ENCODE data around the gene FAM210B. TPM values are rescaled to one million over a fixed set of nuclear protein-coding genes. Genes with fewer than 3 reads are reported as not detected.

FAM210B gene
- polyA plus RNA-seq, 1 experiment: 40.7 TPM

GRCh38 chr20:56368351-56369134 is 9.8 kb downstream of the FAM210B start:
- CTCF ChIA-PET: no interaction called here

DNA sequence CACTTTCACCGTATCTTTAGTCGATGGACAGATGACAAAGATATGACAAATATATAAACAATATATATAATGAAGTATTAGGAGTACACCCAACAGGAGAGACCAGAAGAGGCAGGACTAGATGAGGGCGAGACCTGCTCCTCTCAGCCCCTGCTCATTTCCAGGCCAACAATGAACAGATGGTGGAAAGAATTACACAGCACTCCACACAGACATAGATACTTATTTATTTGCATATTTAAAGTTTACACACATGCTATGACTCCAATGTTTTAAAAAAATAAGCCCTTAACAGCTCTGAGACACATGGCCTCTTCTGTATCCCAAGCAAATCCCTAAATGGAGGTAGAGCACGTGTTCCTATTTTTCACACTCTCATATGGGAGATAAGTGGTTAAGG is 10.4 kb downstream of the FAM210B start:
- Histone ChIP-seq H3K36me3 (ENCODE audit: control insufficient read depth, insufficient read depth, low read length) (peaks cover 4% of the 10 kb centered on the region), H3K4me3 (ENCODE audit: low read depth, low read length) (no peak overlapping the region), H3K27me3 (ENCODE audit: control insufficient read depth, insufficient read depth, low read length) (no peaks in the 10 kb centered on the region)
- ChIA-PET CTCF (no interaction called here), POLR2A (no interaction called here)
- TF ChIP-seq CTCF (IDR thresholded peaks at IDR 0.05; ENCODE audit: insufficient read depth, low read depth, low read length): no peak
- DNase-seq (ENCODE audit: low read depth): no peak

More at GRCh38 chr20:56368351-56369134, 9.8 kb downstream of the FAM210B start:
- POLR2A ChIA-PET: interaction anchor here (0.6 kb wide), 1 partner anchor 8 kb away, joined by 3 read pairs; no protein-coding TSS in a partner anchor
- H3K4me3 ChIP-seq (ENCODE audit: low read depth, low read length): no peak overlapping the region
- H3K27me3 ChIP-seq (ENCODE audit: control insufficient read depth, insufficient read depth, low read length): no peaks in the 10 kb centered on the region
- DNase-seq (ENCODE audit: low read depth): no peak
- TF ChIP-seq CTCF (IDR thresholded peaks at IDR 0.05; ENCODE audit: insufficient read depth, low read depth, low read length): no peak
- peaks cover 4% of the 10 kb centered on the region for H3K36me3 ChIP-seq (ENCODE audit: control insufficient read depth, insufficient read depth, low read length)

DNA sequence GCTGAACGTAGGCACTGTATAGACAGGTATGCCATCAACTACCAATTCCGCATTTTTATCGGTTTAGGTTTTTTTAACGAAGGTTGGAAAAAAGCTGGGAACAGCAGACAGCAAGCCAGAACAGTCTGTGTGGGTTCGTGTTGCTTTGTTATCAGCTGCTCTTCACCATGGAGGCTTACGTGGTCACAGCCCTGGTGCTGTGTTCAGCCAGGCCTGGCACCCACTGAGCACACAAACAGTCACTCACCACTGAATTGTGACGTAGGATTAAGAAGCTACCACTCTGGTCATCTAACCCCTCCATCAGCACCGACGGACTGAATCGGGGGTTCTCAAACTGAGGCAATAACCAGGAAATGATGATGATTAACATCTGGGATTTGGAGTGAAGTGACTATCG is 13.2 kb downstream of the FAM210B start:
- H3K4me3 ChIP-seq (ENCODE audit: low read depth, low read length): no peak overlapping the region
- no peaks in the 10 kb centered on the region for H3K27me3 ChIP-seq (ENCODE audit: control insufficient read depth, insufficient read depth, low read length)
- ChIA-PET POLR2A (interaction anchor here (0.6 kb wide), 1 partner anchor 10 kb away, joined by 6 read pairs; no protein-coding TSS in a partner anchor), CTCF (interaction anchor here (1.2 to 1.5 kb wide), 2 partner anchors 13 to 28 kb away, joined by 3 read pairs; partner anchors contain the start of gene FAM210B)
- DNase-seq (ENCODE audit: low read depth): no peak
- H3K36me3 ChIP-seq (ENCODE audit: control insufficient read depth, insufficient read depth, low read length): peaks cover 1% of the 10 kb centered on the region; the same call in 1 of the 2 replicates
- TF ChIP-seq CTCF (IDR thresholded peaks at IDR 0.05; ENCODE audit: insufficient read depth, low read depth, low read length): no peak

GRCh38 chr20:56372850-56373249 is 14.1 kb downstream of the FAM210B start:
- POLR2A ChIA-PET: no interaction called here
- Histone ChIP-seq H3K36me3 (ENCODE audit: control insufficient read depth, insufficient read depth, low read length) (peaks cover 1% of the 10 kb centered on the region; the same call in 1 of the 2 replicates), H3K4me3 (ENCODE audit: low read depth, low read length) (no peak overlapping the region), H3K27me3 (ENCODE audit: control insufficient read depth, insufficient read depth, low read length) (no peaks in the 10 kb centered on the region)
- TF ChIP-seq CTCF (IDR thresholded peaks at IDR 0.05; ENCODE audit: insufficient read depth, low read depth, low read length): no peak
- DNase-seq (ENCODE audit: low read depth): no peak
- CTCF ChIA-PET: interaction anchor here (0.7 to 1.2 kb wide), 2 partner anchors 10 to 14 kb away, joined by 3 read pairs; partner anchors contain the start of gene FAM210B

DNA sequence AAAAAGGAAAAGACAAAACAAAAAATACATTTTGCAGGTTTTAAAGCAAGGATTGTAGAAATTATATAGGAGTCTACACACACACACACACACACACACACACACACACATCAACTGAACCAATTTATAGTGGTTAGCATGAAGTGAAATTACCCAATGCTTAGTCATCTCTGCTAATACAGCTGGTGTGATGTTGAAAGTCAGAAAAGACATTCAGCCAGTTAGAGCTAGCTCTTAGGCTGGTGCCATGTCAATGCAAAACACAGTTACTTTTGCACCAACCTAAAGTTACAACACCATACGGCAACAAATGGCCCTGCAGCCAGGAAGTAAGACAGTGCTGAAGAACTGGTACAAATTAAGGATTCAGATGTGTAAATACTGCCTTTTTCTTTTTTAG is 15.2 kb downstream of the FAM210B start:
- POLR2A ChIA-PET: interaction anchor here (0.6 to 0.7 kb wide), 2 partner anchors 19 to 44 kb away, joined by 7 to 8 read pairs; no protein-coding TSS in a partner anchor

More for the DNA sequence above, 15.2 kb downstream of the FAM210B start:
- CTCF ChIA-PET: interaction anchor here (0.7 kb wide), 2 partner anchors 14 to 24 kb away, joined by 3 to 4 read pairs; no protein-coding TSS in a partner anchor
- TF ChIP-seq CTCF (IDR thresholded peaks at IDR 0.05; ENCODE audit: insufficient read depth, low read depth, low read length): no peak
- peak; percentile 68 for DNase-seq (ENCODE audit: low read depth)
- Histone ChIP-seq H3K36me3 (ENCODE audit: control insufficient read depth, insufficient read depth, low read length) (peaks cover 1% of the 10 kb centered on the region; the same call in 1 of the 2 replicates), H3K4me3 (ENCODE audit: low read depth, low read length) (no peak overlapping the region), H3K27me3 (ENCODE audit: control insufficient read depth, insufficient read depth, low read length) (no peaks in the 10 kb centered on the region)
